GM19240 (cell line): ENCODE results near the gene SH3PXD2A.
"Not testable (repeated sequence)": the region's sequence is repeated elsewhere in the genome, so short reads cannot be mapped to it uniquely, and the experiment has no call there.

Experiments
- DNase-seq: peaks from one replicate; pipeline ENCODE4 v3.0.0; 2011; ENCODE audit warnings: low spot score; ENCODE audit not compliant: insufficient read length

The SH3PXD2A gene

GRCh38 chr10:103793920-103794883 is 61.2 kb downstream of the SH3PXD2A start:
- no peak for DNase-seq

GRCh38 chr10:103793429-103793828 is 61.9 kb downstream of the SH3PXD2A start:
- DNase-seq = no peak

- DNase-seq = no peak
Measured at GRCh38 chr10:103792547-103792946, 62.8 kb downstream of the SH3PXD2A start.

- no peak for DNase-seq
Measured at GRCh38 chr10:103791858-103792257, 63.5 kb downstream of the SH3PXD2A start.

GRCh38 chr10:103791291-103791690 is 64.1 kb downstream of the SH3PXD2A start:
- no peak for DNase-seq

GRCh38 chr10:103790580-103790979 is 64.8 kb downstream of the SH3PXD2A start:
- no peak for DNase-seq

- DNase-seq = no peak
Measured at GRCh38 chr10:103789771-103790201, 65.6 kb downstream of the SH3PXD2A start.

GRCh38 chr10:103789161-103789560 is 66.2 kb downstream of the SH3PXD2A start:
- no peak for DNase-seq

- DNase-seq = no peak
Measured at GRCh38 chr10:103787331-103787730, 68.0 kb downstream of the SH3PXD2A start.

- DNase-seq = no peak
Measured at GRCh38 chr10:103786020-103786419, 69.4 kb downstream of the SH3PXD2A start.

- DNase-seq = no peak
Measured at GRCh38 chr10:103784723-103785418, 70.5 kb downstream of the SH3PXD2A start.

GRCh38 chr10:103784089-103784488 is 71.3 kb downstream of the SH3PXD2A start:
- DNase-seq = no peak

GRCh38 chr10:103783681-103784080 is 71.7 kb downstream of the SH3PXD2A start:
- no peak for DNase-seq

GRCh38 chr10:103781329-103782061 is 73.9 kb downstream of the SH3PXD2A start:
- no peak for DNase-seq

- no peak for DNase-seq
Measured at GRCh38 chr10:103780242-103781149, 74.9 kb downstream of the SH3PXD2A start.

- no peak for DNase-seq
Measured at GRCh38 chr10:103778358-103779139, 76.8 kb downstream of the SH3PXD2A start.

- DNase-seq = no peak
Measured at GRCh38 chr10:103776878-103777591, 78.3 kb downstream of the SH3PXD2A start.

GRCh38 chr10:103775776-103776175 is 79.6 kb downstream of the SH3PXD2A start:
- DNase-seq = no peak

GRCh38 chr10:103772846-103773245 is 82.5 kb downstream of the SH3PXD2A start:
- not testable (repeated sequence) for DNase-seq
